Thyroid gland (tissue), 4 donors: ENCODE measurements around the gene AP3S2.

Experiments
- POLR2A ChIP-seq, 2 donors: fragments of 450-650 bp; IDR thresholded peaks; one replicate each; pipeline ENCODE4 v1.6.1; 2017; ENCODE audit warnings: antibody characterized with exemption in 2 of 2, mild to moderate bottlenecking in 2 of 2, moderate library complexity in 1 of 2
- TF ChIP-seq, protein P1 (sequence below), 6 experiments: fragments of 200-600 bp in 3 of 6; fragments of 450-650 bp in 3 of 6; sonication (generic) in 3 of 6; IDR thresholded peaks; one replicate each; pipeline ENCODE4 v1.5.1; 2016 to 2019; ENCODE audit warnings: antibody characterized with exemption in 6 of 6, mild to moderate bottlenecking in 2 of 6, inconsistent platforms in 1 of 6, moderate library complexity in 1 of 6

DNA sequence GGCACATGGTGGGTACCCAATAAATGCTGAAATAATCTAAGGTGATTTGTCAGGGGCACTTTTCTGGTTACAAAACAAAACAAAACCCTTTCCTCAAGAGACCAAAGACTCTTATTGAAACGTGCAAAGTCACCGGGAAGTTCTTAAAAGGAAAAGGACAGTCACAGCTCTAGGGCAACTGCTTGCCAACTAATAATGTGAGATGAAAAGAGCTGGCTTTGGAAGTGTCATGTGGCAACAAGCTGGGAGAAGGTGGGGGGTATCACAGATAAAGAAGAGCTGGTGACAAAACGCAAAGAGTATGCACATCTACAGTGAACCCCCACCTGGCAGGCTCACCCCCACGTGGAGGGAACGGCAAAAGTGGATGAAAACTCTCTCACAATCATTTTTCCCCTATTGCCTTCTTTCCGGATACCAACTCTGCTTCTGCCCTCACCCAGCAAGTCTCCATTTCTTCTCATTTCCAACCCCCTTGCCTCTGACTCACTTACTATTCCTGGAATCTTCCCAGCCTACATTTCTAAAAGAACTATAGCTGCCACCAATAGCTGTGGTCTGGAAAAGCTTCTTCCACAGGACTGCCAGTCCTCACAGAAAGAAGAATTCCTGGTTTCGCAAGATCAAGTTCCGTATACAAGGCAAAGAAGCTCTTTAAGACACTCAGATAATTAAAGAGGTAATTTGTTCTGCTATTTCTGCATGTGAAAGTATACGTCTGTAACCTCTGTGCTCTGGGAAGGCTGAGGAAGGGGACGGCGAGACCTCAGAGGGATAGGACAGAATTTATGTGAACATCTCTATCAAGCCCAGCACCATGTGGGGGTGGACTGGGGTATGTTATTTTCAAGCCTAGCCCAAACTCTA lies 57.3 kb downstream of the AP3S2 start:
- TF ChIP-seq, protein P1, sequence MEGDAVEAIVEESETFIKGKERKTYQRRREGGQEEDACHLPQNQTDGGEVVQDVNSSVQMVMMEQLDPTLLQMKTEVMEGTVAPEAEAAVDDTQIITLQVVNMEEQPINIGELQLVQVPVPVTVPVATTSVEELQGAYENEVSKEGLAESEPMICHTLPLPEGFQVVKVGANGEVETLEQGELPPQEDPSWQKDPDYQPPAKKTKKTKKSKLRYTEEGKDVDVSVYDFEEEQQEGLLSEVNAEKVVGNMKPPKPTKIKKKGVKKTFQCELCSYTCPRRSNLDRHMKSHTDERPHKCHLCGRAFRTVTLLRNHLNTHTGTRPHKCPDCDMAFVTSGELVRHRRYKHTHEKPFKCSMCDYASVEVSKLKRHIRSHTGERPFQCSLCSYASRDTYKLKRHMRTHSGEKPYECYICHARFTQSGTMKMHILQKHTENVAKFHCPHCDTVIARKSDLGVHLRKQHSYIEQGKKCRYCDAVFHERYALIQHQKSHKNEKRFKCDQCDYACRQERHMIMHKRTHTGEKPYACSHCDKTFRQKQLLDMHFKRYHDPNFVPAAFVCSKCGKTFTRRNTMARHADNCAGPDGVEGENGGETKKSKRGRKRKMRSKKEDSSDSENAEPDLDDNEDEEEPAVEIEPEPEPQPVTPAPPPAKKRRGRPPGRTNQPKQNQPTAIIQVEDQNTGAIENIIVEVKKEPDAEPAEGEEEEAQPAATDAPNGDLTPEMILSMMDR (IDR thresholded peaks at IDR 0.05), result no peak
- no peak for TF ChIP-seq POLR2A (IDR thresholded peaks at IDR 0.05)
